Measurements from ENCODE around the gene OTC.

OTC gene

GRCh38 chrX:38357747-38358673, 5.6 kb downstream of the OTC start:
- DNase-seq (ENCODE audit: low read depth) = no peak

- no peak for DNase-seq (ENCODE audit: low read depth)
Observed at GRCh38 chrX:38363046-38363445, 10.6 kb downstream of the OTC start.

GRCh38 chrX:38365954-38366353, 13.6 kb downstream of the OTC start:
- DNase-seq (ENCODE audit: low read depth) = no peak

GRCh38 chrX:38368774-38369173, 16.4 kb downstream of the OTC start:
- no peak for DNase-seq (ENCODE audit: low read depth)

GRCh38 chrX:38371641-38372040, 19.2 kb downstream of the OTC start:
- DNase-seq (ENCODE audit: low read depth) = no peak

GRCh38 chrX:38374431-38374830, 22.0 kb downstream of the OTC start:
- DNase-seq (ENCODE audit: low read depth) = no peak

GRCh38 chrX:38375891-38376290, 23.5 kb downstream of the OTC start:
- no peak for DNase-seq (ENCODE audit: low read depth)

- no peak for DNase-seq (ENCODE audit: low read depth)
Observed at GRCh38 chrX:38376747-38377146, 24.3 kb downstream of the OTC start.

- DNase-seq (ENCODE audit: low read depth) = no peak
Observed at GRCh38 chrX:38379088-38379487, 26.7 kb downstream of the OTC start.

GRCh38 chrX:38382663-38383062, 30.3 kb downstream of the OTC start:
- no peak for DNase-seq (ENCODE audit: low read depth)

GRCh38 chrX:38400389-38400910, 48.0 kb downstream of the OTC start:
- DNase-seq (ENCODE audit: low read depth) = no peak

- no peak for DNase-seq (ENCODE audit: low read depth)
Observed at GRCh38 chrX:38402118-38402517, 49.7 kb downstream of the OTC start.

- DNase-seq (ENCODE audit: low read depth) = no peak
Observed at GRCh38 chrX:38403834-38404233, 51.4 kb downstream of the OTC start.

GRCh38 chrX:38407126-38407525, 54.7 kb downstream of the OTC start:
- no peak for DNase-seq (ENCODE audit: low read depth)

- DNase-seq (ENCODE audit: low read depth) = no peak
Observed at GRCh38 chrX:38409289-38409688, 56.9 kb downstream of the OTC start.

- no peak for DNase-seq (ENCODE audit: low read depth)
Observed at GRCh38 chrX:38426785-38427184, 74.4 kb downstream of the OTC start.

GRCh38 chrX:38431525-38431924, 79.1 kb downstream of the OTC start:
- no peak for DNase-seq (ENCODE audit: low read depth)

GRCh38 chrX:38435130-38435529, 82.7 kb downstream of the OTC start:
- DNase-seq (ENCODE audit: low read depth) = no peak

GRCh38 chrX:38437093-38437492, 84.7 kb downstream of the OTC start:
- no peak for DNase-seq (ENCODE audit: low read depth)

- DNase-seq (ENCODE audit: low read depth) = no peak
Observed at GRCh38 chrX:38438321-38438720, 85.9 kb downstream of the OTC start.

GRCh38 chrX:38452603-38453002, 100.2 kb downstream of the OTC start:
- no peak for DNase-seq (ENCODE audit: low read depth)

- no peak for DNase-seq (ENCODE audit: low read depth)
Observed at GRCh38 chrX:38458071-38458470, 105.7 kb downstream of the OTC start.

GRCh38 chrX:38462257-38462656, 109.9 kb downstream of the OTC start:
- no peak for DNase-seq (ENCODE audit: low read depth)

- no peak for DNase-seq (ENCODE audit: low read depth)
Observed at GRCh38 chrX:38465686-38466085, 113.3 kb downstream of the OTC start.
